Chondrocyte (in vitro differentiated cells): ENCODE results near the gene NUDT2. TPM values are rescaled to one million over a fixed set of nuclear protein-coding genes. Genes with fewer than 3 reads are reported as not detected.

Source experiments
- DNase-seq: peaks from one replicate; pipeline ENCODE4 v3.0.0; 2021; ENCODE audit warnings: mixed read lengths, low spot score
- H3K27ac Mint-ChIP-seq: one replicate; pipeline ENCODE4 v1.8.0; 2021; ENCODE audit warnings: mild to moderate bottlenecking, moderate library complexity, mixed read lengths; ENCODE audit not compliant: unreplicated experiment
- H3K27me3 Mint-ChIP-seq: 2 replicates; pipeline ENCODE4 v1.8.0; 2021; ENCODE audit warnings: low read depth, mixed read lengths
- H3K36me3 Mint-ChIP-seq: 2 replicates; pipeline ENCODE4 v1.8.0; 2021; ENCODE audit warnings: low read depth, mixed read lengths
- H3K4me1 Mint-ChIP-seq: 2 replicates; pipeline ENCODE4 v1.8.0; 2021; ENCODE audit warnings: low read depth, mild to moderate bottlenecking, mixed read lengths
- H3K4me3 Mint-ChIP-seq: one replicate; pipeline ENCODE4 v1.8.0; 2021; ENCODE audit warnings: mild to moderate bottlenecking, moderate library complexity, mixed read lengths; ENCODE audit not compliant: unreplicated experiment
- H3K9me3 Mint-ChIP-seq: 2 replicates; pipeline ENCODE4 v1.8.0; 2021; ENCODE audit warnings: low read depth, mixed read lengths
- total RNA-seq: library from RNA; stranded (reverse); gene quantifications from 3 replicates; pipeline ENCODE4 v1.2.1, GENCODE V29; 2021
- TF ChIP-seq, protein P1 (sequence below): fragments of 200-600 bp; sonication (generic); IDR thresholded peaks from 2 replicates; pipeline ENCODE4 v1.5.0; 2021; ENCODE audit warnings: antibody characterized with exemption, mild to moderate bottlenecking, moderate library complexity

The NUDT2 gene
- total RNA-seq, 1 donor from 2014 or later: 17.6 TPM

DNA sequence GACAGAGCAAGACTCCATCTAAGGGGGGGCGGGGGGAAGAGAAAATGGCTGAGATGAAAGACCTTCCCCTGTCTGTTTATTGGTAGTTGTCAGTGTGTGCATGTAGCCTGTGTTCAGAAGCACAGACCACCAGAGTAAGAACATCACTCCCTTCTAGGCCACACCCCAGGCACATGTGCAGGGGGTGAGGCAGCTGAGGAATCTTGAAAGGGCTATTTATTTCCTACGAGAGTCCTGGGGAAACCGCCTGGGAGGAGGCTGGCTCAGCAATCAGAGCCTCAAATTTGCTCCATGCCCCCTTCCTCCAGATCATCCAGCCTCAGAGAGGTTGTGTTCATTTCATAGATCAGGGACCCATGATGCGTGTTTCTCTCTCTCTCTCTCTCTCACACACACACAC, 40.3 kb downstream of the NUDT2 start:
- H3K36me3 Mint-ChIP-seq: peaks cover 14% of the 10 kb centered on the region
- no peak for DNase-seq
- H3K27ac Mint-ChIP-seq: no peak overlapping the region
- no peaks in the 10 kb centered on the region for H3K27me3 Mint-ChIP-seq
- H3K4me3 Mint-ChIP-seq: no peak overlapping the region
- TF ChIP-seq, protein P1, sequence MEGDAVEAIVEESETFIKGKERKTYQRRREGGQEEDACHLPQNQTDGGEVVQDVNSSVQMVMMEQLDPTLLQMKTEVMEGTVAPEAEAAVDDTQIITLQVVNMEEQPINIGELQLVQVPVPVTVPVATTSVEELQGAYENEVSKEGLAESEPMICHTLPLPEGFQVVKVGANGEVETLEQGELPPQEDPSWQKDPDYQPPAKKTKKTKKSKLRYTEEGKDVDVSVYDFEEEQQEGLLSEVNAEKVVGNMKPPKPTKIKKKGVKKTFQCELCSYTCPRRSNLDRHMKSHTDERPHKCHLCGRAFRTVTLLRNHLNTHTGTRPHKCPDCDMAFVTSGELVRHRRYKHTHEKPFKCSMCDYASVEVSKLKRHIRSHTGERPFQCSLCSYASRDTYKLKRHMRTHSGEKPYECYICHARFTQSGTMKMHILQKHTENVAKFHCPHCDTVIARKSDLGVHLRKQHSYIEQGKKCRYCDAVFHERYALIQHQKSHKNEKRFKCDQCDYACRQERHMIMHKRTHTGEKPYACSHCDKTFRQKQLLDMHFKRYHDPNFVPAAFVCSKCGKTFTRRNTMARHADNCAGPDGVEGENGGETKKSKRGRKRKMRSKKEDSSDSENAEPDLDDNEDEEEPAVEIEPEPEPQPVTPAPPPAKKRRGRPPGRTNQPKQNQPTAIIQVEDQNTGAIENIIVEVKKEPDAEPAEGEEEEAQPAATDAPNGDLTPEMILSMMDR: no peak
- H3K4me1 Mint-ChIP-seq: no peaks in the 10 kb centered on the region
- peaks cover 6% of the 10 kb centered on the region for H3K9me3 Mint-ChIP-seq

GRCh38 chr9:34370335-34370969, 41.1 kb downstream of the NUDT2 start:
- TF ChIP-seq, protein P1: no peak
- Mint-ChIP-seq H3K27me3 (no peaks in the 10 kb centered on the region), H3K4me1 (peaks cover 3% of the 10 kb centered on the region), H3K9me3 (peaks cover 6% of the 10 kb centered on the region), H3K27ac (no peak overlapping the region), H3K4me3 (no peak overlapping the region), H3K36me3 (peaks cover 14% of the 10 kb centered on the region)
- no peak for DNase-seq

DNA sequence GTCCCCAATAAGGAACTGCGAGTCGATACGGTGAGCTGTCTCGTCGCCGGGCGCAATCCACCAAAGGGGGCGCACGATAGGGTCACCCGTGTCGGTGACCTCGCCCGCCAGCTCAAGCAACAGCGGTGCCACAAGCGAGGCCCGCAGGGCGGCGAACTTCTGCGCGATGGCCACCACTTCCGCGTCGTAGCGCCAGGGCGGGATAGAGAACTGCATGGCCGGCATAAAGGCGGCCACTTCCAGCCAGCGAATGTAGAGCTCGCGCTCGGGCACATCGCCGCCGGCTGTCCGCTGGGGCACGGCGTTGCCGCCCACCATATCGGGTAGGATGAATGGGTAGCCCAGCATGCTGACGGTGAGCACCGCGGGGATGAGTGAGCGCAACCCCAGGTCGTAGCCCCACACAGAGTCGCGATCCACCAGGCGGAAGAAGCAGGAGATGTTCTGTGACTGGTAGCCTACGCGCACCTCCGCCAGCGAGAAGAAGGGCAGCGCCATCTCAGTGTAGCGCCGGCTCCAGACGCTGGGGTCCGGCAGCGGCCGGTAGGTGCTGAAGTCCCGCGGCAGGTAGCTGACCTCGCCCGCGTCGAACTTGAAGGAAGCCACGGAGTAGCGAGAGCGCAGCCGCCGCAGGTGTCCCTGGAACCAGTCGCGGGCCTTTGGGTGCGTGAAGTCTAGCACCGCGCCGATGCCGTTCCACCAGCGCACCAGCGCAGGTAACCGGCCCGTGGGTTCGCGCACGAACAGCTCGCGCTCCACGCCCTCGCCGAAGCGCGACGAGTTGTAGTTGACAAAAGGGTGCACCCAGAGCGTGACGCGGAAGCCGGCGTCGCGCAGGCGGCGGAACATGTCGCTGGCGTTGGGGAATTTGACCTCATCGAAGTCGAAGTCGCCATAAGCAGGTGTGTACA, 41.9 kb downstream of the NUDT2 start:
- Mint-ChIP-seq H3K9me3 (peaks cover 6% of the 10 kb centered on the region), H3K27me3 (no peaks in the 10 kb centered on the region), H3K4me1 (peaks cover 10% of the 10 kb centered on the region), H3K4me3 (no peak overlapping the region), H3K27ac (no peak overlapping the region), H3K36me3 (peaks cover 14% of the 10 kb centered on the region)
- TF ChIP-seq, protein P1: no peak
- no peak for DNase-seq

- TF ChIP-seq, protein P1: no peak
- no peak for DNase-seq
- Mint-ChIP-seq H3K4me1 (peaks cover 13% of the 10 kb centered on the region), H3K27me3 (no peaks in the 10 kb centered on the region), H3K9me3 (peaks cover 6% of the 10 kb centered on the region), H3K4me3 (no peak overlapping the region), H3K27ac (no peak overlapping the region), H3K36me3 (peaks cover 14% of the 10 kb centered on the region)
Observed at GRCh38 chr9:34371886-34372466, 42.6 kb downstream of the NUDT2 start.

DNA sequence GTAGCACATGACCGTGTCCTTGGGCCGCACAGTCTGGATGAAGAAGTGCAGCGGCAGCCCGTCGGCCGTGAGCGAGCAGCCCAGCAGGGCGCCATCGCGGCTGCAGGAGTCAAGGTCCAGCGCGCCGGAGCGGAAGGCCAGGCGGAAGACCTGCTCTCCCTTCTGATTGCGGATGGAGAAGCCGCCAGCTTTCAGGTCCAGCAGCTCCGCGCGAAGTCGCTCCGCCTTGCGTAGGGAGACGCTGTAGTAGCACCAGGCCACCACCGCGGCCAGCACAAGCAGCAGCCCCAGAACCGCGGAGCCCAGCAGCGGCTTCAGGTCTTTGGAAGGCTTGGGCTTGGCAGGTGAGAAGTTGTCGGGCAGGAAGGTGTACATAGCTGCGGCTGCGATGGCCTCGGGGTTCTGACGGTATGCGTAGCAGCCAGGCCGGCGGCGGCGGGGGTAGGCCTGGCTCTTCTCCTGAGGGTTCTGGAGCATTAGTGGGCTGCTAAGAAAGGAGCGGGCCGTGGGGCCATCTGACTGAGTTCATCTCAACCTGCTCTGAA, 43.2 kb downstream of the NUDT2 start:
- Mint-ChIP-seq H3K9me3 (peaks cover 6% of the 10 kb centered on the region), H3K4me1 (peaks cover 18% of the 10 kb centered on the region), H3K36me3 (peaks cover 14% of the 10 kb centered on the region), H3K27me3 (no peaks in the 10 kb centered on the region), H3K4me3 (no peak overlapping the region), H3K27ac (no peak overlapping the region)
- TF ChIP-seq, protein P1: no peak
- no peak for DNase-seq
